Stimulated activated CD8-positive, alpha-beta memory T cell treated with anti-CD3 and anti-CD28 coated beads, Interleukin-2, amount 100 ng/mL, for 1 hour (primary cell): ENCODE measurements around the gene BICD1.
"Not testable (repeated sequence)": the region's sequence is repeated elsewhere in the genome, so short reads cannot be mapped to it uniquely, and the experiment has no call there.

Experiments used
- DNase-seq, 2 donors: peaks; one replicate each; pipeline ENCODE4 v3.0.0-alpha.2; 2020; ENCODE audit warnings: low read depth in 2 of 2

BICD1 gene

DNA sequence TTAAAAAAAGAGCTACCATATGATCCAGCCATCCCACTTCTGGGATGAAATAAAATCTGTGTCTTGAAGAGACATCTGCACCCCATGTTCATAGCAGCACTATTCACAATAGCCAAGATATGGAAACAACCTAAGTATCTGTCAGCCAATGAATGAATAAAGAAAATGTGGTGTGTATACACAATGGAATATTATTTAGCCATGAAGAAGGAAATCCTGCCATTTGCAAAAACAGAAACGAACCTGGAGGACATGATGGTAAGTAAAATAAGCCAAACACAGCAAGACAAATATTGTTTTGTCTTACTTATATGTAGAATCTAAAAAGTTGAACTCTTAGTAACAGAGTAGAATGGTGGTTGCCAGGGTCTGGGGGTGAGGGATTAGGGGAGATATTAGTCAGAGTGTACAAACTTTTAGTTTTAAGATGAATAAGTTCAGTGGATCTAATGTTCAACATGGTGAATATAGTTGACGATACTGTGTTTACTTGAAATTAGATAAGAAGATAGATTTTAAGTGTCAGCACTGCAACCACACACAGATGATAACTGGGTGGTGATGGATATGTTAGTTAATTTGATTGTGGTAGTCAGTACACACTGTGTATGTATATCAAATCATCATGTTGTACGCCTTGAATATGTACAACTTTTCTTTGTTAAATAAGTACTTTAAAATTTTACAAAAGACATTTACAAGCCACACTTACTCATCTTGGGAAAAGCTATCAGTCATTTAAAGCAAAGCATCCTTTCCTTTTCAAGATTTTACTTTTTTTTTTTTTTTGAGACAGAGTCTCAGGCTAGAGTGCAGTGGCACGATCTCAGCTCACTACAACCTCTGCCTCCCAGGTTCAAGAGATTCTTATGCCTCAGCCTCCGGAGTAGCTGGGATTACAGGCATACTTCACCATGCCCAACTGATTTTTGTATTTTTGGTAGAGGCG is 89.9 kb downstream of the BICD1 start:
- DNase-seq = no peak

DNA sequence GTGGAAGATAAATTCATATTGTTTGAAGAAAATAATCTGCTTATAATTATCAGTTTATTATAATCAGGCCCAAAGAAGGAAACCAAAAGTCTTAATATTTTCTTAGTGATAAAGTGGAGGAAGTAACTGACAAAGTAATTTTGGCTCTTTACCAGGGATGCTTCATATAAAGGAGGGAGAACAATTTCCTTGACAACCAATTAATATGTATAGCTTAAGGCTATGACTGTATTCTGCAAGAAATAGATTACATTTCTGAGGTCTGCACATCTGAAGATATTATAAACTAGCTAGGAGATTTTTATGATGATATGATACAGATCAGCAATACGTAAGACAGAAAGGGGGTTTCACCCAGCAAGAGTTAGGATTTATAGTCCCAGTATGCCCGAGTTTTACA is 90.8 kb downstream of the BICD1 start:
- no peak for DNase-seq

GRCh38 chr12:32198555-32198954 is 91.9 kb downstream of the BICD1 start:
- DNase-seq = no peak

- DNase-seq = no peak
Measured at GRCh38 chr12:32201096-32201495, 94.4 kb downstream of the BICD1 start.

DNA sequence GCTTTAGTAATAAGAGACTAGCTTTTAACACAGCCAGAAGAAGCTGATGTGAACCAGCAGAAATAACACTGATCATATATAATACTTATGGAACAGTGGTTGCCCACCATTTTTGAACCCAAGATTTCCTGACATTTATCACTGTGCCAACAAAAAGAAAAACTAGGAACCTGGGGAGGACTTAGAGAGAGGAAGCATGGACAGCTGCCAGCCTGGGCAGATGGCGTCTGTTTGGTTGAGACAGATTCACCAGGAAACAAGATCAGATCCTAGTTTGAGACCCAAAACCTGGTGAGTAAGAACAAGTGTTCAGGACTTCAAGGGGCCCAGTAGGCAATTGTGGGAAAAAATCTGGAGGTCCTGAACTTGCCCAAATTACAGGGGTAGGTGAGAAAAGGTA is 95.3 kb downstream of the BICD1 start:
- DNase-seq = no peak

- no peak for DNase-seq
Measured at GRCh38 chr12:32205731-32206130, 99.1 kb downstream of the BICD1 start.

DNA sequence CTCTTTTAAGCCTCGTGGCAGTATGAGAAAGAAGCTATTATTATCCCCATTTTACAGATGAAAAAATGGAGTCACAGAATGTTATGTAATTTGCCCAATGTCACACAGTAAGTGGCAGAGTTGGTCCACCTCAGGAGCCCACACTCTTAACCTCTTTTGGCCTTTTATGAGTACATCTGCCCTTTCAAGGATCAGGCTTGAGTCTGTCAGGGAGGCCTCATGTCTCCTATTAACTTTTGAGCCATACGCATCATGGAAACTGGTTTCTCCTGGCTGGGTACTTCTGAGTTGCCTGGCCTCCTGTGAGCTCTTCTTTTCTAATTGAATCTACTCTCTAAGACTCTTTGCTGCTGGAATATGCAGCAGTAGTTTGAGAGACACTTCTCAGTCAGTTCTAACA is 101.7 kb downstream of the BICD1 start:
- no peak for DNase-seq

DNA sequence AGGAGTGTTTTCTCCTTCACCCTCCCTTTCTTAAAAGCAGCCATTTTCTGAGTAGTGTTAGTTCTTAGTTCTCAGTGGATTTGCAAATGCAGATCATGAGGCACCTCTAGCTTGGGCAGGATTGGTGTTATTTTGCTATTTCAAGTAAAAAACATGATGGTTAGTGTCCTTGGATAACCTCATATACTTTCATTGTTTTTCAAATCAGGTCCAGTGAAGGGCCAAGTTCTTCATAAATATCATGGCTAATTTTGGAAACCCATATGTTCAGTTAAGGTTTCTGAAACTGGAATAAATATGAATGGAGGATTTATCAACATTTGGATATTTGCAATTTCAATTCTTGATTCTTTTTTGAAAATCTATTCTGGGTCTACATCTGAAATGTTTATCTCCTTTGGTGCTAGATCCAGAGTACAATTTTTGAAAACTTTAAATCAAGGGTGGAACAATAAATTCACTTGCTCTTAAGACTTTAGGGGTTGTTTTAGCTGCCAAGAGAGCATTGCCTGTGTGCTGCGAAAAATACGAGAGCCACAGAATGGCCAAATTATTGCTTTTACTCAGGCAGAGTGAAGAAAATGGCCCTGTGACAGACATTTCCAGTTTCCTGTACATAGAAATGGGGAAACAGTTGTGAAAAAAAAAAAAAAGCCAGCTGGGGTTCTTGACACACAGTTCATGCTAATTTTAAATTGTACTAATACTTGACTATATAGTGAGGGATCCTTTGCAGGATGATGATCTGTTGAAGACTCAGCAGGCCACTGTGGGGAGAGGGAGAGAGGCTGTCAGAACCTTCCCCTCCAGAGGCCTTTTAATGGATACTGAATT is 104.6 kb downstream of the BICD1 start:
- DNase-seq = no peak

DNA sequence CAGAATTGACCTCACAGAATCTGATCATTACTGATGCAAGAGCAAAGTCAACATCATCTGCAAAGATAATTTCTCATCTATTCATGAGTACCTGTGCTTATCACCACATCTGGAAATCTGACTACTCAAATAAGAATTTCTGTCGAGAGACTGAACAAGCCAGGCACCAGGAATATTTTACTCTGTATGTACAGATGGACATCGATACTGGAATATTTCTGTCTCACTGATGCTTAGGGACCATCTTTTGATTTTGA is 105.2 kb downstream of the BICD1 start:
- no peak for DNase-seq

- DNase-seq = no peak
Measured at GRCh38 chr12:32214723-32215122, 108.1 kb downstream of the BICD1 start.

DNA sequence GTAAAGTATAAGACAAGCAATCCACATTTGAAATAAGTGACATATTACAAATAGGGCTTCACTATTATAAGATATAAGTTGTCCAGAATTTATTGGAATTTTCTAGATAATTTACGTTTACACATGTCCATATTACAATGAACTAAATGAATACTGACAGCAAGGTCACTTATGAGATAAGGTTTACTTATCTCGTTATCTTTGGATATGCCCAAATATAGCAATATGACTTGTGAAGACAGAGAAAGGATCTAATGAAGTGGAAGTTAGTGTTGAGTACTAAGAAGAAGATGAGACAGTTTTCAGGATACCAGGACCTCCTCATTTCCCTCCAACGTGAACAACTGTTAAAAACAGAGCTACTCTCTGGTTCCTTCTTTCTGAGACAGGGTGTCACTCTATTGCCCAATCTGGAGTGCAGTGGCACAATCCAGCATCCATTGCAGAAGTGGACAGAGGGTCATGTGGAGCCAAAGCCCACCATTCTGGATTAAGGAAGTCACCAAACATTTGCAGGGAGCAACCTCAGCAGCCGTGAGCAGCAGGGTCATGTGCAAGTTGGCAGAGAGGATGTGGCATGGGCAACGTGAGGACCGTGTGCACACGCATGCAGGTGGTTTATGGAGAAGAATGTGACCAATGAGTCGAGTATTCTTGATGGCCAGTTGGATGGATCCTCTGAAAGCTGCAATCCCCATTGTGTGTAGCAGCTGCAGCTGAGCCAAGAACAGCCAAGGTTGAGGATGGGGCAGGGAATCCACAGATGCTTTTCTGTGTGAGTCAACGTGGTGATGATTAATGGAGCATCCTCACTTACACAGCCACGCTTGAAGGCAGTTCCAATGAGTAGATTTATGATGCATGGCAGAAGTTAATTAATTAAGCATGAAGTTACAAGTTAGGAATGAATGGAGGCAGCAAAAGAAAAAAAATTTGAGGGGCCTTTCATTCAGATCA is 111.0 kb downstream of the BICD1 start:
- DNase-seq = no peak

GRCh38 chr12:32223941-32224340 is 117.3 kb downstream of the BICD1 start:
- no peak for DNase-seq

DNA sequence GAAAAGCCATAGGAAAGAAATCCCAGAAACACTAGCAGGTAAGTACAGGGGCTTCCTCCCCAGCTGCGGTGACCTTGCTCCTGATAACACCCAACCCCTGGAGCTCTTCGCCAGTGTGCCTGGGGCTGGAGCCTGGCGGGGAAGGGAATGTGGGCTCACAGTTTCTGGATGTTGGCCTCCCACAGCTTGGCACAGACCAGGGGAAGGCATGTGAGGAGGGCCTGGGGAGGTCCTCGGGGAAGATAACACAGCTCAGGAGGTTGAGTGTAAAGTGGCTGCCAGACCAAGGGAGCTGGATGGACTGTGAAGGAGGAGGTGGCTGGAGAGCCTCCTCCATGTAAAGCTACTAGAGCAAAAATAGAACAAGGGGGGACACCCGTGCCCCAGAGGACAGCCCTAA is 120.1 kb downstream of the BICD1 start:
- DNase-seq = no peak

DNA sequence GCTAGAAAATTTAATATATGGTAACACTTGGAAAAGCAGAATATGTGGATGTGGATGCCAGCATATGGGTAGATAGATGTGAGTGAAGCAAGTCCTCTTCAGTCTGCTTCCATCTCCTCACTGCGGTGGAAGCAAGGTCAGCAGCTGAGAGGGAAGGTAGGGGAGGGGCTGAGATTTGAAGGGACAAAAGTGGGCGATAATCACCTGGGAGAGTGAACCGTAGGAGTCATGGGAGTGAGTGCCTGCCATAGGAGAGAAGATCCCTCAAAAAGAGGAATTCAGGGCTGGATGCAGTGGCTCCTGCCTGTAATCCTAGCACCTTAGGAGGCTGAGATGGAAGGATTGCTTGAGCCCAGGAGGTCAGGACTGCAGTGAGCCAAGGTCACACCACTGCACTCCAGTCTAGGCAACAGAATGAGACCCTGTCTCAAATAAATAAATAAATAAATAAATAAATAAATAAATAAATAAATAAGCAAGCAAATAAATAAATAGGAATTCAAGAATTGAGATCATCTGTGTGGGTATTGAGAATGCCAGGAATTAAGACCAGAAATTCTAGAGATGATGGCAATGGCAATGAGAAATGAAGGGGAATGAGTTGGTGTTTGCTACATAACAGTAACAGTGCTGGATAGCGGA is 123.4 kb downstream of the BICD1 start:
- DNase-seq = no peak

GRCh38 chr12:32230613-32230993 is 124.0 kb downstream of the BICD1 start:
- DNase-seq = no peak

GRCh38 chr12:32231361-32231760 is 124.7 kb downstream of the BICD1 start:
- not testable (repeated sequence) for DNase-seq

- no peak for DNase-seq
Measured at GRCh38 chr12:32233568-32233967, 126.9 kb downstream of the BICD1 start.

- DNase-seq = no peak
Measured at GRCh38 chr12:32235251-32235650, 128.6 kb downstream of the BICD1 start.

DNA sequence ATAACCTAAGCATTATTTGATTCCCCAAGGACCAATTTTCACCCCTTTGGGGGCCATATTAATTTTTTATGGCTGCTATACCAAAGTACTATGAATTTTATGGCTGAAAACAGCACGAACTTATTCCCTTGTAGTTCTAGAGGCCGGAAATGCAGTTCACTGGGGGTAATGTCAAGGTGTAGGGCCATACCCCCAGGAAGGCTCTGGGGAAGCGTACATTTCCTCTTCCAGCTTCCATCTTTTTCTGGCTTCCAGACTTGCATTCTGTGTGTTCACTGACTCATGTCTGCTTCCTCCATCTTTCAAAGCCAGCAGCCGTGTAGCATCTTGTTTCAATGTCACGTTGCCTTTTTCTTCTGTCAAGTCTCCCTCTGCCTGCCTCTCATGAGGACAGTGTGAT is 133.5 kb downstream of the BICD1 start:
- no peak for DNase-seq

DNA sequence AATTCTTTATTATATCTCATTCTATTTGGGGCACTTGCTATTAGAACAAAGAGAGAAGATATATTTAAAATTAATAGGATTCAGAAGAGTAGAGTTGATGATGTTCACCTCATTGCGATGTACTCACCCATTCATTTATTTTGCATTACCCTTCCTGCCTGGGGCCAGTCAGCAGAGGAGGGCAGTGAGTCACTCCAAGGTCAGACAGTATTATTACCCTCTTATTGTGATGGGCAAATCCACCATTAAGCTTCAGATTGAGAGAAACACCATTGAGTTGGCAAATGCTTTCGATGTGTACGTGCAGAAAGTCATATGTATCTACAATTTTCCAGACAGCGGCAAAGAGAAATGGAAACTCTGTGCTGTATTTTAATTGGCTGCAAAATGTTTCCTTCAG is 134.2 kb downstream of the BICD1 start:
- DNase-seq = no peak

DNA sequence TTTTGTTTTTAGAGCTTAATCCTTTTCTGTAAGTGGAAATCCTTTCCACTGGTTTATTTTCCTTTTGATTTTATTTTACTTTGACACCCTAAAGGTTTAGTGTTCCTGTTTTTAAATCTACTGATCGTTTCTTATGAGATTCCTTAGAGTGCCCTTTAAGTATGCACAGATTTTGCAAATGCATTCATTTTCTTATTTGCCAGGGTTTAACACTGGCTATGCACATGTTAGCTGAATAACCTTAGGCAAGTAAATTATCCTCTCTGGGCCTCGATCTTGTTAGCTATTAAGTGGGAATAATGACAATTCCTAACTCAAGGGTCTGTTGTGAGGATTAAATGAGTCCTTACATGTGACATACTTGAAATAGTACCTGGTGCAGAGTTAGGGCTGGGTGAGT is 136.0 kb downstream of the BICD1 start:
- no peak for DNase-seq
